Esophagus squamous epithelium (tissue), 4 donors: ENCODE measurements around the gene EPS8L1.

Source experiments
- CTCF ChIP-seq, 6 experiments: fragments of 450-650 bp in 4 of 6; fragments of 200-600 bp in 2 of 6; sonication (generic) in 2 of 6; IDR thresholded peaks; one replicate each; pipeline ENCODE4 v1.5.1; 2016 to 2019; ENCODE audit warnings: antibody characterized with exemption in 6 of 6, mild to moderate bottlenecking in 4 of 6, moderate library complexity in 4 of 6
- POLR2A ChIP-seq, 4 donors: fragments of 450-650 bp; IDR thresholded peaks; one replicate each; pipeline ENCODE4 v1.6.1; 2017; ENCODE audit warnings: antibody characterized with exemption in 4 of 4, mild to moderate bottlenecking in 4 of 4, moderate library complexity in 3 of 4

- TF ChIP-seq CTCF (IDR thresholded peaks at IDR 0.05) (no peak), POLR2A (IDR thresholded peaks at IDR 0.05) (no peak)
Observed at GRCh38 chr19:55118401-55118991, 42.8 kb downstream of the EPS8L1 start.
